Astrocyte (in vitro differentiated cells and primary cell): ENCODE data around the gene ASB7. TPM values are rescaled to one million over a fixed set of nuclear protein-coding genes. Genes with fewer than 3 reads are reported as not detected.

Source experiments
- DNase-seq: peaks from one replicate; pipeline ENCODE4 v3.0.0-alpha.2; 2010; ENCODE audit warnings: low read depth
- FAIRE-seq: peaks from 2 replicates; lab custom pipeline; 2011; peaks lifted over from hg19 to GRCh38; lab: Jason Lieb, UNC
- H2AFZ ChIP-seq: 2 replicates; pipeline ENCODE4 v1.6.0; 2012; ENCODE audit warnings: low read depth, low read length, inconsistent platforms
- H3K27ac ChIP-seq: 2 replicates; pipeline ENCODE4 v1.5.1; 2011; ENCODE audit warnings: low read depth, low read length, inconsistent platforms
- H3K27me3 ChIP-seq: 2 replicates; pipeline ENCODE4 v1.6.0; 2011; ENCODE audit warnings: low read length, inconsistent platforms; ENCODE audit not compliant: insufficient read depth
- H3K36me3 ChIP-seq: 2 replicates; pipeline ENCODE4 v1.5.1; 2011; ENCODE audit warnings: low read length, inconsistent platforms; ENCODE audit not compliant: insufficient read depth
- H3K4me1 ChIP-seq: 2 replicates; pipeline ENCODE4 v1.5.1; 2011; ENCODE audit warnings: low read length, inconsistent platforms; ENCODE audit not compliant: insufficient read depth
- H3K4me2 ChIP-seq: 2 replicates; pipeline ENCODE4 v1.6.0; 2012; ENCODE audit warnings: low read length, inconsistent platforms
- H3K4me3 ChIP-seq: 2 replicates; pipeline ENCODE4 v1.5.1; 2011; ENCODE audit warnings: low read depth, mild to moderate bottlenecking, low read length, inconsistent platforms; ENCODE audit not compliant: insufficient read depth
- H3K79me2 ChIP-seq: 2 replicates; pipeline ENCODE4 v1.6.0; 2012; ENCODE audit warnings: mild to moderate bottlenecking, low read length, inconsistent platforms; ENCODE audit not compliant: insufficient read depth
- H3K9ac ChIP-seq: 2 replicates; pipeline ENCODE4 v1.6.0; 2012; ENCODE audit warnings: mild to moderate bottlenecking, low read length, inconsistent platforms
- H3K9me3 ChIP-seq: 2 replicates; pipeline ENCODE4 v1.5.1; 2012; ENCODE audit warnings: low read depth, mild to moderate bottlenecking, low read length, inconsistent platforms; ENCODE audit not compliant: insufficient read depth
- H4K20me1 ChIP-seq: 2 replicates; pipeline ENCODE4 v1.6.0; 2012; ENCODE audit warnings: low read length, inconsistent platforms; ENCODE audit not compliant: insufficient read depth
- H3K27ac Mint-ChIP-seq: one replicate; pipeline ENCODE4 v1.8.0; 2021; ENCODE audit warnings: mild to moderate bottlenecking, mixed read lengths; ENCODE audit not compliant: unreplicated experiment
- H3K27me3 Mint-ChIP-seq: one replicate; pipeline ENCODE4 v1.8.0; 2021; ENCODE audit warnings: low read depth, mixed read lengths; ENCODE audit not compliant: unreplicated experiment
- H3K36me3 Mint-ChIP-seq: one replicate; pipeline ENCODE4 v1.8.0; 2021; ENCODE audit warnings: low read depth, mixed read lengths; ENCODE audit not compliant: unreplicated experiment
- H3K4me1 Mint-ChIP-seq: one replicate; pipeline ENCODE4 v1.8.0; 2021; ENCODE audit warnings: low read depth, mixed read lengths; ENCODE audit not compliant: unreplicated experiment
- H3K4me3 Mint-ChIP-seq: one replicate; pipeline ENCODE4 v1.8.0; 2021; ENCODE audit warnings: mild to moderate bottlenecking, moderate library complexity, mixed read lengths; ENCODE audit not compliant: unreplicated experiment
- H3K9me3 Mint-ChIP-seq: one replicate; pipeline ENCODE4 v1.8.0; 2021; ENCODE audit warnings: mild to moderate bottlenecking, mixed read lengths; ENCODE audit not compliant: unreplicated experiment
- CTCF ChIP-seq: IDR thresholded peaks from 2 replicates; pipeline ENCODE4 v1.5.1; 2011; ENCODE audit warnings: low read depth, mild to moderate bottlenecking, inconsistent platforms, low read length, moderate library complexity; ENCODE audit not compliant: insufficient read depth
- EZH2 ChIP-seq: IDR thresholded peaks from 2 replicates; pipeline ENCODE4 v1.6.1; 2012; ENCODE audit warnings: mild to moderate bottlenecking, low read length, inconsistent platforms; ENCODE audit not compliant: insufficient read depth
- total RNA-seq: library from RNA; stranded (reverse); gene quantifications from 2 replicates; pipeline ENCODE4 v1.2.1, GENCODE V29; 2021

Gene ASB7
- total RNA-seq, 1 donor from 2014 or later: 14.4 TPM

GRCh38 chr15:100651253-100651652, 48.9 kb downstream of the ASB7 start:
- peaks cover 12% of the 10 kb centered on the region for H4K20me1 ChIP-seq
- Mint-ChIP-seq H3K27ac (no peak overlapping the region), H3K4me3 (no peak overlapping the region), H3K27me3 (no peaks in the 10 kb centered on the region), H3K36me3 (peaks cover 2% of the 10 kb centered on the region), H3K4me1 (no peaks in the 10 kb centered on the region), H3K9me3 (no peaks in the 10 kb centered on the region)
- no peak for DNase-seq
- TF ChIP-seq EZH2 (no peak), CTCF (no peak)
- no peak overlapping the region for H3K4me3 ChIP-seq
- H3K4me2 ChIP-seq: no peak overlapping the region
- H3K27me3 ChIP-seq: no peaks in the 10 kb centered on the region
- no peak overlapping the region for H3K9ac ChIP-seq
- H3K27ac ChIP-seq: no peak overlapping the region
- peaks cover 6% of the 10 kb centered on the region for H3K79me2 ChIP-seq
- H2AFZ ChIP-seq: no peak overlapping the region
- H3K36me3 ChIP-seq: no peaks in the 10 kb centered on the region
- FAIRE-seq: no peak
- no peaks in the 10 kb centered on the region for H3K4me1 ChIP-seq
- H3K9me3 ChIP-seq: no peaks in the 10 kb centered on the region

- H3K36me3 Mint-ChIP-seq: peaks cover 2% of the 10 kb centered on the region
- Histone ChIP-seq H3K27ac (no peak overlapping the region), H3K9me3 (no peaks in the 10 kb centered on the region), H3K36me3 (no peaks in the 10 kb centered on the region), H3K4me3 (no peak overlapping the region), H3K9ac (no peak overlapping the region), H2AFZ (no peak overlapping the region), H3K27me3 (no peaks in the 10 kb centered on the region), H3K4me2 (no peak overlapping the region), H3K79me2 (no peaks in the 10 kb centered on the region), H3K4me1 (no peaks in the 10 kb centered on the region), H4K20me1 (peaks cover 6% of the 10 kb centered on the region)
- no peak for DNase-seq
- no peak overlapping the region for H3K4me3 Mint-ChIP-seq
- no peaks in the 10 kb centered on the region for H3K27me3 Mint-ChIP-seq
- no peaks in the 10 kb centered on the region for H3K4me1 Mint-ChIP-seq
- no peak for FAIRE-seq
- H3K9me3 Mint-ChIP-seq: no peaks in the 10 kb centered on the region
- TF ChIP-seq CTCF: no peak
- H3K27ac Mint-ChIP-seq: no peak overlapping the region
Measured at GRCh38 chr15:100652116-100652515, 49.7 kb downstream of the ASB7 start.

GRCh38 chr15:100653608-100654007, 51.2 kb downstream of the ASB7 start:
- no peak for FAIRE-seq
- Histone ChIP-seq H2AFZ (no peak overlapping the region), H3K4me2 (no peak overlapping the region), H3K27me3 (no peaks in the 10 kb centered on the region), H3K4me3 (no peak overlapping the region), H3K9me3 (no peaks in the 10 kb centered on the region), H3K9ac (no peak overlapping the region), H3K79me2 (no peaks in the 10 kb centered on the region), H3K36me3 (no peaks in the 10 kb centered on the region), H4K20me1 (no peaks in the 10 kb centered on the region), H3K27ac (no peak overlapping the region), H3K4me1 (no peaks in the 10 kb centered on the region)
- Mint-ChIP-seq H3K27me3 (no peaks in the 10 kb centered on the region), H3K36me3 (peaks cover 2% of the 10 kb centered on the region), H3K27ac (no peak overlapping the region), H3K9me3 (no peaks in the 10 kb centered on the region), H3K4me1 (no peaks in the 10 kb centered on the region), H3K4me3 (no peak overlapping the region)
- no peak for TF ChIP-seq CTCF
- TF ChIP-seq EZH2: no peak
- DNase-seq: no peak
